Subcutaneous abdominal adipose tissue (tissue), 5 donors: ENCODE results near the gene TSPAN17.

Source experiments
- H3K27ac ChIP-seq: one replicate; pipeline ENCODE4 v1.7.0; 2013; ENCODE audit warnings: low read depth, mild to moderate bottlenecking, inconsistent platforms, low read length, moderate library complexity
- H3K27me3 ChIP-seq, 5 donors: one replicate each; pipeline ENCODE4 v1.7.0; 2013; ENCODE audit warnings: low read length in 5 of 5, inconsistent platforms in 1 of 5; ENCODE audit not compliant: control insufficient read depth in 5 of 5, insufficient read depth in 4 of 5
- H3K36me3 ChIP-seq, 5 donors: one replicate each; pipeline ENCODE4 v1.7.0; 2013; ENCODE audit warnings: low read length in 5 of 5; ENCODE audit not compliant: control insufficient read depth in 5 of 5, insufficient read depth in 5 of 5
- H3K4me1 ChIP-seq, 5 donors: one replicate each; pipeline ENCODE4 v1.7.0; 2013; ENCODE audit warnings: low read length in 5 of 5, mild to moderate bottlenecking in 3 of 5, moderate library complexity in 1 of 5; ENCODE audit not compliant: control insufficient read depth in 5 of 5, insufficient read depth in 5 of 5
- H3K4me3 ChIP-seq, 5 donors: one replicate each; pipeline ENCODE4 v1.7.0; 2013; ENCODE audit warnings: low read length in 5 of 5, low read depth in 1 of 5
- H3K9ac ChIP-seq, 5 donors: one replicate each; pipeline ENCODE4 v1.7.0; 2013; ENCODE audit warnings: low read length in 5 of 5, mild to moderate bottlenecking in 4 of 5, moderate library complexity in 3 of 5
- H3K9me3 ChIP-seq, 5 donors: one replicate each; pipeline ENCODE4 v1.7.0; 2013; ENCODE audit warnings: low read length in 5 of 5; ENCODE audit not compliant: control insufficient read depth in 5 of 5
- donor health status: healthy.
- donor health status: healthy.
- donor health status: healthy.
- donor health status: healthy.
- donor health status: healthy.

TSPAN17 gene

GRCh38 chr5:176664479-176664878 lies 17.2 kb downstream of the TSPAN17 start:
- Histone ChIP-seq H3K27ac (no peak overlapping the region), H3K36me3 (no peaks in the 10 kb centered on the region), H3K4me1 (peaks cover 0 to 15% (median 14%) of the 10 kb centered on the region in 5 donors), H3K27me3 (peaks cover 8 to 38% (median 33%) of the 10 kb centered on the region in 5 donors), H3K9ac (no peak overlapping the region), H3K9me3 (no peaks in the 10 kb centered on the region), H3K4me3 (no peak overlapping the region)

GRCh38 chr5:176664886-176665285 lies 17.6 kb downstream of the TSPAN17 start:
- no peak overlapping the region for H3K4me3 ChIP-seq
- no peaks in the 10 kb centered on the region for H3K36me3 ChIP-seq
- no peaks in the 10 kb centered on the region for H3K9me3 ChIP-seq
- H3K27ac ChIP-seq, result no peak overlapping the region
- peaks cover 0 to 15% (median 14%) of the 10 kb centered on the region in 5 donors for H3K4me1 ChIP-seq
- no peak overlapping the region for H3K9ac ChIP-seq
- H3K27me3 ChIP-seq, result peaks cover 8 to 42% (median 34%) of the 10 kb centered on the region in 5 donors

- no peaks in the 10 kb centered on the region for H3K36me3 ChIP-seq
- H3K9me3 ChIP-seq, result no peaks in the 10 kb centered on the region
- peaks cover 15 to 46% (median 39%) of the 10 kb centered on the region in 5 donors for H3K27me3 ChIP-seq
- no peak overlapping the region for H3K9ac ChIP-seq
- no peak overlapping the region for H3K27ac ChIP-seq
- no peak overlapping the region for H3K4me3 ChIP-seq
- peaks cover 0 to 15% (median 14%) of the 10 kb centered on the region in 5 donors for H3K4me1 ChIP-seq
These were observed 18.2 kb downstream of the TSPAN17 start for GRCh38 chr5:176665517-176665916.

- no peaks in the 10 kb centered on the region for H3K36me3 ChIP-seq
- peaks cover 0 to 11% (median 8%) of the 10 kb centered on the region in 5 donors for H3K4me1 ChIP-seq
- H3K9me3 ChIP-seq, result no peaks in the 10 kb centered on the region
- no peak overlapping the region for H3K27ac ChIP-seq
- peaks cover 13 to 53% (median 41%) of the 10 kb centered on the region in 5 donors for H3K27me3 ChIP-seq
- no peak overlapping the region for H3K9ac ChIP-seq
- no peak overlapping the region for H3K4me3 ChIP-seq
These were observed 20.4 kb downstream of the TSPAN17 start for GRCh38 chr5:176667637-176668036.

GRCh38 chr5:176670449-176670848 lies 23.2 kb downstream of the TSPAN17 start:
- Histone ChIP-seq H3K36me3 (no peaks in the 10 kb centered on the region), H3K4me1 (no peaks in the 10 kb centered on the region), H3K27me3 (peaks cover 9 to 38% (median 25%) of the 10 kb centered on the region in 5 donors), H3K9me3 (no peaks in the 10 kb centered on the region), H3K27ac (no peak overlapping the region), H3K9ac (no peak overlapping the region), H3K4me3 (no peak overlapping the region)

- Histone ChIP-seq H3K9ac (no peak overlapping the region), H3K27ac (no peak overlapping the region), H3K27me3 (peaks cover 9 to 36% (median 25%) of the 10 kb centered on the region in 5 donors), H3K9me3 (no peaks in the 10 kb centered on the region), H3K36me3 (no peaks in the 10 kb centered on the region), H3K4me3 (no peak overlapping the region), H3K4me1 (peaks cover 0 to 9% (median 4%) of the 10 kb centered on the region in 5 donors)
These were observed 24.1 kb downstream of the TSPAN17 start for GRCh38 chr5:176671399-176671798.

- Histone ChIP-seq H3K27me3 (peaks cover 9 to 36% (median 25%) of the 10 kb centered on the region in 5 donors), H3K9ac (no peak overlapping the region)
These were observed 24.8 kb downstream of the TSPAN17 start for GRCh38 chr5:176671890-176672747.

GRCh38 chr5:176673651-176674583 lies 26.6 kb downstream of the TSPAN17 start:
- H3K4me1 ChIP-seq, result peaks cover 0 to 30% (median 24%) of the 10 kb centered on the region in 5 donors
- peaks cover 15 to 35% (median 20%) of the 10 kb centered on the region in 5 donors for H3K27me3 ChIP-seq
- no peak overlapping the region for H3K9ac ChIP-seq
- H3K36me3 ChIP-seq, result no peaks in the 10 kb centered on the region
- H3K9me3 ChIP-seq, result no peaks in the 10 kb centered on the region
- no peak overlapping the region for H3K27ac ChIP-seq
- H3K4me3 ChIP-seq, result no peak overlapping the region

More at GRCh38 chr5:176671890-176672747, 24.8 kb downstream of the TSPAN17 start:
- no peak overlapping the region for H3K27ac ChIP-seq
- peaks cover 0 to 17% (median 10%) of the 10 kb centered on the region in 5 donors for H3K4me1 ChIP-seq
- no peaks in the 10 kb centered on the region for H3K36me3 ChIP-seq
- no peaks in the 10 kb centered on the region for H3K9me3 ChIP-seq
- H3K4me3 ChIP-seq, result no peak overlapping the region

GRCh38 chr5:176674799-176675198 lies 27.5 kb downstream of the TSPAN17 start:
- Histone ChIP-seq H3K27ac (no peak overlapping the region), H3K4me3 (no peak overlapping the region), H3K27me3 (peaks cover 21 to 34% (median 26%) of the 10 kb centered on the region in 5 donors), H3K9ac (no peak overlapping the region), H3K36me3 (no peaks in the 10 kb centered on the region), H3K4me1 (peaks cover 0 to 32% (median 24%) of the 10 kb centered on the region in 5 donors), H3K9me3 (no peaks in the 10 kb centered on the region)
